ES-I3 (cell line): ENCODE results near the gene SYTL3.

ENCODE experiments used
- H3K36me3 ChIP-seq: 2 replicates; pipeline ENCODE4 v1.6.1; 2013; ENCODE audit warnings: mild to moderate bottlenecking, low read length, control low read depth, moderate library complexity; ENCODE audit not compliant: insufficient read depth
- H3K4me1 ChIP-seq: 2 replicates; pipeline ENCODE4 v1.6.1; 2013; ENCODE audit warnings: mild to moderate bottlenecking, control low read depth, low read length; ENCODE audit not compliant: insufficient read depth
- H3K9ac ChIP-seq: 2 replicates; pipeline ENCODE4 v1.6.1; 2013; ENCODE audit warnings: low read depth, mild to moderate bottlenecking, low read length, moderate library complexity
- H3K9me3 ChIP-seq: 2 replicates; pipeline ENCODE4 v1.6.1; 2013; ENCODE audit warnings: mild to moderate bottlenecking, low read length, moderate library complexity; ENCODE audit not compliant: control insufficient read depth, insufficient read depth

SYTL3 gene

DNA sequence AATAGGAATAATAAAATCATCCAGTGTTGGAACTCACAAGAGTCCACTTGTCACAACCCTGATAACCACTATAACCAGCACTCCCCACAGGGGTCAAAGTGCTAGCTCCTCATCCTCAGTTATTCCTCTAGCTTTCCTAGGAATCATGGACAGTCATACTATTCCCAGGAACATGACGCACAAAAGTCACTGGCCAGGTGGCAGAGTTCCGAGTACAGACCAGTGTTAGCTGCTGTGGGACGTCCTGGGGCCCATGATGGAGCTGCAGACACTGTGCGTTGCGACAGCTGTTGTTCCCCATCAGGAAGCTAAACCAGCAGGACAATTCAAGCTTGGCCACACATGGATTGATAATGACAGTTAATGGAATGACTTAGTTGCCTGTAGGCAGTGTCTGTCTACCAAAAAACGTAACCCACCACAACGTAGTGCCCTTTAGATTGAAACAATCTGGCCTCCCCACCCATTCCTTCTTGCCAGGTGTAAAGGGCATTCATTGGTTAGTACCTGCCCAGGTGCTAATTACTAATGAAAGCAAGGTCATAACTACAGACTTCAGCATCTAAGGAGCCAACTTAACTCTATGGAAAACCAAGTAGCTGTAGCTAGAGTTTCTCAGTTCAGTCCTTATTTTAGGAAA, 151.9 kb downstream of the SYTL3 start:
- Histone ChIP-seq H3K4me1 (peaks cover 63% of the 10 kb centered on the region), H3K9me3 (no peaks in the 10 kb centered on the region), H3K36me3 (peaks cover 6% of the 10 kb centered on the region), H3K9ac (no peak overlapping the region)

DNA sequence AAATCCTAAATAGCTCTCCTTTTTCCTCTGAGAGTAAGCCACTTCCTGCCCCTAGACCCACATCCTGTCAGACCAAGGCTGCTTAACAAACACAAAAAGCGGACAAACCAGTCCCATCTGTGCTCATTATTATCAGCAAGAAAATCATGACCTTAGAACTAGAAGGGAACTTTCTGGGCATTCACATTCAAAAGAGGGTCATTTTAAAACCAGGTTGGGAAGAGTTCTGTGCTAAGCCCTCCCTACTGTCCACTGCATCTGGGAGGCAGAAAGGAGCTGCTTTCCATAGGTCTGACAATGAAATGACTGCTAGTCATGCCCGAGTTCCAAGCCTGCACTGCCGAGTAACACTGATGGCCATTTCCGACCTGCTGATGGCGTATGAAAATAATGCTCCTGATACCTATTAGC, 153.9 kb downstream of the SYTL3 start:
- H3K9ac ChIP-seq = no peak overlapping the region
- H3K4me1 ChIP-seq = peaks cover 72% of the 10 kb centered on the region
- no peaks in the 10 kb centered on the region for H3K9me3 ChIP-seq
- peaks cover 11% of the 10 kb centered on the region for H3K36me3 ChIP-seq

DNA sequence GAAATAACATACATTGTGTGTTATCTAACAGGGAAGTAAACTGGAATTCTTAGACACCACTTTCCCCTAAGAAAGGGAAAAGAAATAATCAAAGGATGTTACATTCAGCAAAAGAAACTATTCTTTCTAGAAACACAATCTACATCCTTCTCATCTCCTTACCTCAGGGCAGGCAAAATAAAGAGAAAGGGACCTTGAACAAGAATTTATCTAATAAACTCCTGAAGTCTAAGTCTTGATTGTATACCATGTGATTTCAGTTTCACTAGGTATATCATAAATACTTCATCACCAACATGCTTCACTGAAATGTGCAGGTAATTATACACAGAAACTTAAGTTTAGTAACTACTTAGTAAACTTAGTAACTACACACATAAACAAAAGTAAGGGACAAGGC, 154.4 kb downstream of the SYTL3 start:
- Histone ChIP-seq H3K9ac (no peak overlapping the region), H3K36me3 (peaks cover 15% of the 10 kb centered on the region), H3K9me3 (no peaks in the 10 kb centered on the region), H3K4me1 (peaks cover 77% of the 10 kb centered on the region)

DNA sequence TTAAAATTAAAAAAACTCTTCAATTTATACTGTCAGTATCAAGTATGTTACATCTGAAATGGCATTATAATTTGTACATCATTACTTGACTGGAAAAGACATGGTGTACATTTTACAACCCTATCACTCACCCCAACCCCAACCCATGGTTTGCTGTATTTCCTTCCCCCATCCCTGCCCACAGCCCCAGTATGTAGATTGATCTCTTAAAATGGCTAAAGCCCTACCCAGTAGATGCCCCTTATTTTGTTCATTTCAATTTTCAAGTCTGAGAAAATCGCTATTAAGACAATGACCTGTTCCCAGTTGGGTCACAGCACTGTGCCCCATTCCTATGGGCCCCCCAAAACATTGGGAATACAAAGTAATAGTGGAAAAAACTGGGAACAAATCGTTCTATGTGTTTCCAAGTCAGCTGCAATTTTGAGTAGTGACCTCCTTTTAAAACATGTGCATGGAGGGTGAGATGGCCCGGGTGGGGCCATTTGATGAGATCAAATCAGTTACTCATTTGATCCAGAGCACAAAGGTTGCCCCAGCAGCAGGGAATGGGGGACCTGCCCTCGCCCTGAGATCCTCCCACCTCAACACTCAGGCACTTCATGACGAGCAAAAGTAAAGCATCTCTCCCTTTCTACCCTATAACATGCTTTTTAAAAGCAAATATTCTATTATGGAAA, 156.0 kb downstream of the SYTL3 start:
- Histone ChIP-seq H3K9me3 (no peaks in the 10 kb centered on the region), H3K9ac (no peak overlapping the region), H3K4me1 (peaks cover 78% of the 10 kb centered on the region), H3K36me3 (peaks cover 23% of the 10 kb centered on the region)

DNA sequence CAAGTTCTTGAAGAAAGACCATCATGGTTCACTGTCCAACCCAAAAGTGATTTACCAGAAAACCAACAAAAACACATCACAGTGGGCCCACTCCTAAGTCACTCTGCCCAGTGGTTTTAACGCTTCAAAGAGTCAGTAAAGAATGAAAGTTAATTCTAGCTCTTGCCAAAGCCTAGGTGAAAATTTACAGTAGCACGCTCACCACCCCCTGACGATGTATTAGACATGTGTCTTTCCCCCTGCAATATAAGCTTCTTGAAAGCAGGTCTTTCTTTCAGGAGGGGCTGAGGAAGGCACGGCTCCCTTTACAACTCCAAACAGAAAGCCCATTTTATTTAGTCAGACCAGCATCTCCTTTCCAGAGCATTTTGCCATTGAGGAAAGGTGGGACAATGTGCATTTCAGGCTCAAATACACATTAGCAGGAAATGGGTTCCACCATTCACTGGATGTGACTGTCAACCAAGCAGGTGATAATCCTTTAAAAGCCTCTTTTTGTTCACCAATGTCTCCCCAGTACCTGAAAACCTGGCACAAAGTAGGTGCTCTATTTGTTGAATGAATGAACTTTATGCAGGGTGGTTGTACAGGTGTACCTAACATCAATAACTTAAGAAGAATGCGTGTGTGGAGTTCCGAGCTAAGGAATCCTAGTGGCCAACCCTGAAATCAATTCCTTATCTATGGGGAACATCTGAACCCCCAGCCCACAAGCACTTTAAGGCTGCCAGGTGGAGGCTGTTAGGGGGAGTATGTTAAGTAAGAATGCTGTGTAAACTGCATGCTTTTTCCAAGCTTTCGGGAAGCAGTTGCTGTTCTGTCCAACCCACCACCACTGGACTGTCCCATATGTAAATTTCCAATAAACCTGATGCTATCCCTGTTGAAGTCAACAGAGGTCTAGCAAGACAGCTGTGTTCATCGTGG, 157.9 kb downstream of the SYTL3 start:
- Histone ChIP-seq H3K4me1 (peaks cover 81% of the 10 kb centered on the region), H3K9ac (no peak overlapping the region), H3K36me3 (peaks cover 23% of the 10 kb centered on the region)

DNA sequence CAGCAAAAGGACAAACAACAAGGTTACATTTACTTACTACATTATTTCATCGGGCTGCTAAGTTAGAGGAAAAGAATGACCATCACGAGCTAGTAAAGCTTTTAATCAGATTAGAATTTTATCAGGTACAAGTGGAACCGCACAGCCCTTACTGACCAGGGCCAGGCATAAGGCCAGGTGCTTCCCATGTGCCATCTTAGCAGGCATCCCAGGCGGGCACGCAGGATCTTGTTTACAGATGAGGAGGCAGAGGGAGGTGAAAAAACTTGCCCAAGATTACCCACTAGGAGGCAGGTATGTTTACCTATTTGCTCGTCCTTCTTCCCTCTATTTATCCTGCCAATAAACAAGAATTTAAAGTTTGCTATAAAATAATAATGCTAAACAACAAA, 158.6 kb downstream of the SYTL3 start:
- Histone ChIP-seq H3K36me3 (peaks cover 30% of the 10 kb centered on the region), H3K9ac (no peak overlapping the region), H3K9me3 (no peaks in the 10 kb centered on the region), H3K4me1 (peaks cover 82% of the 10 kb centered on the region)

More for the DNA sequence above, 157.9 kb downstream of the SYTL3 start:
- H3K9me3 ChIP-seq = no peaks in the 10 kb centered on the region

DNA sequence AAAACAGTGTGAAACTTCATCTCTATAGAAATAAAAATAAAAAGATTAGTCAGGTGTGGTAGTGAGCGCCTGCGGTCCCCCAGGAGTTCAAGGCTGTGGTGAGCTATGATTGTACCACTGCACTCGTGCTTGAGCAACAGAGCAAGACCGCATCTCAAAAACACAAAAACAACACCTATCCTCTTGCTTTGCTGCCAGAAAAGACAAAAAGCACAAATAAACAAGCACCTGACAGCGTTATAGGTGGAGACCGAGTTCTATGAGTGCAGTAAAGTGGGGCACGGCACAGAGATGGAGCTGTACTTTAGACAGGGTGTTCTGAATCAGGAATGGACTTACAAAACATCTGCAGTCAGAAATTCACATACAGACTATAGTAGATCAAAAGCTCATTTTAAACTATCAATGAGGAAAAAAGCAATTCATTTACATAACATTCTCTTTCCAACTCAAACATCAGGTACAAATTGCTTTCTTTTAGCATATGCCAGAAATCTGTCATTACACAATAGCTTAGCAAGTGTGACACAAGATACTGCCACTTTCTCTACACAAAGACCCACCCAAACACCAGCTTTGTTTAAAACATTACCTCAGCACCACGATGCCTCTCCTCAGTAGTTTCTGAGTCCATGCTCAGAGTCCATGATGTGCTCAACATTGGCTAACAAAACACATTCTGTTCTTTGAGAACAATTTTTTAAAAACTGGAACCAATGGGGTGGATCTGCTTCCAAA, 159.3 kb downstream of the SYTL3 start:
- Histone ChIP-seq H3K36me3 (peaks cover 36% of the 10 kb centered on the region), H3K4me1 (peaks cover 83% of the 10 kb centered on the region), H3K9me3 (no peaks in the 10 kb centered on the region), H3K9ac (no peak overlapping the region)

DNA sequence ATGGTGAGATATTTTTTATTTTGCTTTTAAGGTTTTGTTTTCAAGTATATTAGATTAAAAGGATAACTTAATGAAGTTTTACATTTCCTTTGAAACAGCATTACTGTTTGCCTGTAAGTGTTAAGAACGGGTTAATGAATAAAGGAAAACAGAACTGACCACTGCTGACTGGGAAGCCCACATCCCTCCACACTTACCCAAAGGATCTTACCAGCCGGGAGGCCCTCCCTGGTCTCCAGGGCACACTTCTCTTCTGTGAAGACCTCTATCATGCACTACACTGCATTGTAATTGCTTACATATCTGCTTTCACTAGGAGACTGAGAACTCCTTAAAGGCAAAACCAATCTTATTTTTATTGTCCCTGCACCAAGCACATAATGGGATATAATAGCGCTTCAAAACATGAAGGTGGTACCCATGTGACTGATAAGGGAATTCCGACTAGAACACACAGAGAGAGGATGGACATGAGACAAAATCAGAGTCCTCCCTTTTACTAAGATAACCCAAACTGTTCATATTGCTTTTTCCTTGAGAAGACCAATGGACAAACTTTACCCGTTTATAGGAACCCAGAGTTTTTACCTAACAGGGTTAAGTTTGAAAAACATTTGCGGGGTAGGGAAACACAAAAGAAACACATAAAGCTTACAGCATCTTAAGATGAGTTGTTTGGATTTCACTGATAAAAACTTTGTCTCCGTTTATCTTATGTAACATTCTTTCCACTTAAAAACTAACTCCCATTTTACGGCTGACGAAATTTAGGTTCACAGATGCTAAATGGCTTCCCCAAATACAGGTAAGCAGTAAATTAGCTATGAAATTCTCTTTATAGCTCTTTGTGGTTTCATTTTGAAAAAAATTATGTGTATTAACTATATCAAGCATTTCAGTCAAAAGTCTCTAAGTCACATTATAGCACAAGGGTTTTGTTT, 160.6 kb downstream of the SYTL3 start:
- Histone ChIP-seq H3K4me1 (peaks cover 83% of the 10 kb centered on the region), H3K9ac (no peak overlapping the region), H3K9me3 (no peaks in the 10 kb centered on the region), H3K36me3 (peaks cover 38% of the 10 kb centered on the region)

GRCh38 chr6:158812611-158813010, 162.8 kb downstream of the SYTL3 start:
- H3K36me3 ChIP-seq = peaks cover 44% of the 10 kb centered on the region

DNA sequence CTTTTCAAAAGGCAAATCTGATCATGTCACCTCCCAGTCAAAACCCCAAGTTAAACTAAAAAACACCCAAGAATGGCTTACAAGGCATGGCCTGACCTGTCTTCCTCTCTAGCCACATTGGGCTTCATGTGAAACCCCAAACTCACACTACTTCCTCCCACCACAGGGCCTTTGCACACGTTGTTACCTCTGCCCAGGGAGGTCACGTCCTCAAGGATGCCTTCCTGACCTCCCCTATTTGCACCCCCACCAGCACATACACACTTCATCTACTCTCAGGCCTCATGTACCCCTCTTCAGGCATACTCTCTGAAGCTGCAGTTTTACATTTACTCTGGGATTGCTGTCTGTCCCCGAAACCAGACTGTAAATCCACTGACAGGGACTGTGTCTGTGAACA, 163.2 kb downstream of the SYTL3 start:
- H3K9me3 ChIP-seq = no peaks in the 10 kb centered on the region
- H3K9ac ChIP-seq = peak overlapping the region; percentile 21; the same call in 1 of the 2 replicates
- peaks cover 71% of the 10 kb centered on the region for H3K4me1 ChIP-seq
- H3K36me3 ChIP-seq = peaks cover 47% of the 10 kb centered on the region

More at GRCh38 chr6:158812611-158813010, 162.8 kb downstream of the SYTL3 start:
- H3K4me1 ChIP-seq = peaks cover 75% of the 10 kb centered on the region
- H3K9ac ChIP-seq = no peak overlapping the region
- H3K9me3 ChIP-seq = no peaks in the 10 kb centered on the region
